NCI-H446 (cell line): ENCODE results near the gene PLEKHA6.
"Not testable (repeated sequence)": the region's sequence is repeated elsewhere in the genome, so short reads cannot be mapped to it uniquely, and the experiment has no call there.

Source experiments
- DNase-seq, 2 experiments: peaks; one replicate each; lab custom pipeline; 2025; lab: John Stamatoyannopoulos, UW

PLEKHA6 gene

DNA sequence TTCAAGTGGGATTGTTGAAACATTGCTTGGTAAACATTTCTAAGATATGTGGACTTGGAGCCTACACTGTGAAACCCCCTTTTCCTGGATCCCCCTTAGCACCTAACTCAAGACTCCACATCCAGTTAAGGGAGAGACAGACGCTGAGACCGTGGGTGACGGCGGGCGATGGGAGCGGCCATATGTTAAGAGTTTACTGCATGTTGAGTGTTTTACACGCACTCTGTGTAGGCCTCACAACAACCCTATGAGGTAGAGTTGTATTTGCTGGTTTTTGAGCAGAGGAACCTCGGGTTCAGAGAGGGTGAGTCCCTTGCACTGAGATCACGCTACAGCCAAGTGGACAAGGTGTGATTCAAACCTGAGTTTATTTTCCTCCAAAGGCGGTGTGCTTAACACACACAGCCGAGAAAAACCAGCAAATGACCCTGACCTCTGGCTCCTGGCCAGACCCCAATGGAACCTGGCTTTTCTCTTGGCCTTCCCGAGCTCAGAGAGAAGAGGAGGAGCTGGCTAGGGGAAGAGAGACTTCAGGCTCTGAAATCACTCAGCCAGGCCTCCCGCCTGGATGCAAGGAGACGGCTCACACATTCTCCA is 99.0 kb downstream of the PLEKHA6 start:
- DNase-seq, result no peak

DNA sequence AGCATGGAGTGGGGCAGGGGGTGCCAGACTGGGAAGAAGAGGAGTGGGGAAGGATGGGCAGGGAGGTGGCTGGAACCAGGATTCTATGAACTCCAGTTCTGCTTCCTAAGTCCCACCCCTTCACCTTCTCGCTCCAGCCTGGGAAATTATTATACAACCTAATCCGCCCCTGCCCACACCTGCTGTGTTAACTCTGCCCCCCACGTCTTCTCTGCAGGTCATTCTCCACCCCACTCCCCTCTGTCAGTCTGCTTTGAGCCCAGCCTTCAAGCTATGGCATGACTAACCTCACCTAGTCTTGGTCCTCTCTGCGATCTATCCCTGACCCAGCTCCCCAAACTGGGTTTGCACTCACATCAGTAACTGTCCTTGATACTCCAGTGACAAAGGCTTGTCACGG is 99.9 kb downstream of the PLEKHA6 start:
- DNase-seq, result no peak

DNA sequence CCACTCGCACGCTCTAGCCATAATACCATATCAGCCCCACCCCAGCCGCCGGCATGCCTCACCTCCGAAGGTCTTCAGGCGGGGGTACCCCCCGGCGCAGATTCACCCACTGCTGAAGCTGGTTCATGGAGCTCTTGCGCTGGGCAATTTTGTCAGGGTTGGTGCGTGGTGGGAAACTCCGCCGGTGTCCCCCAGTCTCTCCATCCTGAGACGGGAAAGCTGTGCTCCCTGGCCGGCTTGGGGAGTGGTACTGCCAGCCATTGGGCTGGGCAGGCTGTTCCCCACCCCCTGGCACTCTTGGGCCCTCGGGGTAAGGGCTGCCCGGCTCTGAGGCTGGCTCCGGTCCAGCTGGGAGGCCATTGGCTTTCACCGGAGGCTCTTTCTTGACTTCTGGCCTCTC is 100.5 kb downstream of the PLEKHA6 start:
- no peak for DNase-seq

DNA sequence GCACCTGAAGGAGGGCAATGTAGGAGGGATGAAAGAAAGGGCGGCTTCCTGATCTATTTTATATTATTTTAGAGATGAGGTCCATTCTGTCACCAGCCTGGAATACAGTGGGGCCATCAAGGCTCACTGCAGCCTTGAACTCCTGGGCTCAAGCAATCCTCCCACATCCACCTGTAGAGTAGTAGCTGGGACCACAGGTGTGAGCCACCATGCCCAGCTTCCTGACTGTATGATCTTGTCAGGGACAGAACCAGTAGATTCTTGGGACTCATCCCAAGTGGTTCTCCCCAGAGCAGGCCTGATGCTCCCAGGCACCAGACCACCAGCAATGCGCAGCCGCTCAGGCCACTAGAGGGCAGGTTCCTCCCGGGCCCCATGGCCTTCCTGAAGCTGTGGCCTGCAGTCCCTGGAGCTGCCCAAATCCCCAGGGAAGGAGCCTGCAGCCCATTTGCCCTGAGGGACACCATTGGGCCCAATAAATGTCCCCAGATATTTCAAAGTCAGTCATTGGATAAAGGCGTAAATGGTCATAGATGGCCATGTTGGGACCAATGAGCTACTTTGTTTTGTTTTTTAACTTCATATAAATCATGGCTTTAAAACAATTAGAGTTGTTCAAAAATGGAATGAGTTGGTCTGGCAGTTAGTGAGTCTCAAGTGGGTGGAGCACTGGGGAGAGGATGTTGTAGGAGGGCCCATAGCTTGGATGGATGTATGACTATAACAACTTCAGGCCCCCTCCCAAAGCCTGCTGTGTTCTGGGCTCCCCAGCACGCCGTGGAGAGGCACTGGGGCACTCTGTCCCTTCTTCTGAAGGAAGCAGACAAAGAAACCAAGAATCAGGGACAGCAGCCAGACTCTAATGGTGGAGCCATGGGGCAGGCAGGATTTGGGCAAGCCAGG is 101.3 kb downstream of the PLEKHA6 start:
- DNase-seq, result peak in 1 of 2 experiments; percentile 55

DNA sequence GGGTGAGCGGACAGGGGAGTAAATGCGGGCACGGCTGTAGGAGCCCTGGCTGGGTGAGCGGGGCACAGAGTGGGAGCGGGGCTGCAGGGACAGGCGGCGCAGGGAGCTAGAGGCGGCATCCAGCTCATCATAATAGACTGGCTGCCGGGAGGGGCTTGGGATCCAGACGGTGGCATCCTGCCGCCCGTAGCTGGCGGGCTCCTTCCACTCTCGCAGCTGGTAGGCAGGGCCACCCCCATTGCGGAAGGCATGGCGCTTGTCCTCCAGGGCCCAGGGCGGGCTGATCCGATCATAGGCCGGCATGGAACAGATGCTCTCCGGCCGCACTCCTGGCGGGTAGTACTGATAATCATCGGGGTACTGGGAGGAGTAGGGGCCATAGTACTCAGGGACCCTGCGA is 102.3 kb downstream of the PLEKHA6 start:
- no peak for DNase-seq

DNA sequence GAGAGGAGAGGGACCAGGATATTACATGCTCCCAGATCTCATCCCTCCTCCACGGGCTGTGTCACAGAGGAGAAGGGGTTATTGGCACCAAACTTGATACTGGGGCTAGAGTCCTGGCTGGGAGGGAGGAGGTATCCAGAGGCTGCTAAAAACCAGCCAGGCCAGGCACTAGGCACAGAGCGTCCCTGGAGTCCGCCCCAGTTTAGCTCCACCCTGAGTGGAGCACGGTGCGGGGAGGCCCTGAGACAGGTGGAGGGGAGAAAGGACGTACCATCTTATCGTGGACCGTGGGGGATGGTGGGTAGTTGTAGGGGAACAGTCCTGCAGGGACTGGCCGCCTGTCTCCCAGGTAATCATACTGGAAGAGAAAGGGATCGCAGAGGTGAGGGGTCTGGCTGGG is 103.2 kb downstream of the PLEKHA6 start:
- DNase-seq, result no peak

DNA sequence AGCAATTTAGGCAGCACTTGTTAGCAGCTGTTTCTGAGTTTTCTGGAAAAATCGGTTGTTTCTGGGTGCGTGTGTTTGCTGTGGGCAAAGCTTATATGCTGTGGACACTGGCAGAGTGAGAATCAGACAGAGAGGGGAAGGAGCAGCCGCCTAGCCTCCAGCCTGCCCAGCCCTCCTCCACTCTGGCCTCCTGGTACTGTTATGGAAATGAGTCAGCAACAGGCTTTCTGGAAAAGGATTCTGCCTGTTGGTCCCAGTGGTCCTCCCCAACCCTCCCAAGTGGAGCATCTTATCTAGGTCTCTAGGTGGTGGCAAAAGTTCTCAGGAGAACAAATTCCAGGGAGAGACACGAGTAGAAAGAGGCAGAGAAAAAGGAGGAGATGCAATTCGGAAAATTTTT is 103.8 kb downstream of the PLEKHA6 start:
- DNase-seq, result no peak

DNA sequence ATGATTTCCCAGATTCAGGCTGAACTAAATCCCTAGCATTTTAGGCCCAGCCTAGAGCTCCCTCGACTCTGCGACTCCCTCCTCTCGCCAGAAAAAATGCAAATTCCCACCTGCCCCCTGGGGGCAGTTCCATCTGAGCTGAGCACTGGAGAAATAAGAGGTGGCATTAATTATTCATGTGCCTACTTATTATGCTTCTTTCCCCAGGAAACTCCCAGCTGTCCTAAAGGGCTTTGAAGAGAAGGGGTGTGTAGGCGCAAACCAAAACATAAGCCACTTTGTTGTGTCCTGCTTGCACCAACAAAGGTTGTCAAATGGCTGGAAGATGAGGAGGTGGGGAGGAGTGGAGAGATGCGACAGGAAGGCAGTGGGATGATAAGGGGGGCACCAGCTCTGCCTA is 104.5 kb downstream of the PLEKHA6 start:
- peak in 1 of 2 experiments; percentile 20 for DNase-seq

DNA sequence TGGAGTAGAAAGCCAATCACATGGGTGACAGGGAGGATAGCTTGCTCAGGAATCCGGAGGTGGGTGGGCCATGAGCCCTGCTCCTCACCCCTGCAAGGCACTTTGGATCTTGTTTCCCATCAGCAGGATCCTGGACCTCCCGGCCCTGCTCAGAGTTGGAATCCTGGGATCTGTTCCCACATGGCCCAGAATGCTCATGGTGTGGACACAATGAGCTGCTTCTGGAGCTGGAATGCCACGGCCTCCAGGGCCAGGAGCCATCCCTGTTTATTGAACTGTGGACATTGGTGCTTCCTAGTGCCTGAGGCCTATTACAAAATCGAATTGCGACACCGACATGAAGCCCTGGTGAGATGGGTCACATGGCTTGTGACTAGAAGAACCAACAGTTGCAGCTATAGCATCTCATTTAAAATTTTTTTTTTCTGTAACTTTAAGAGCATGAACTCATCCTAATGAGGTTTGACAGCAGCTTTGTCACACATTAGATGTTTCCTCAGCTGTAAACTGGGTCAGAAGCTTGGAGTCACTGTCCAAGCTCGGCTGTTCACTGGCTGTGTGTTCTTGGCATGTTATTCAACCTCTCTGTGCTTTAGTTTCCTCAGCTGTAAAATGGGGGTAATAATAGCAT is 105.6 kb downstream of the PLEKHA6 start:
- DNase-seq, result no peak

DNA sequence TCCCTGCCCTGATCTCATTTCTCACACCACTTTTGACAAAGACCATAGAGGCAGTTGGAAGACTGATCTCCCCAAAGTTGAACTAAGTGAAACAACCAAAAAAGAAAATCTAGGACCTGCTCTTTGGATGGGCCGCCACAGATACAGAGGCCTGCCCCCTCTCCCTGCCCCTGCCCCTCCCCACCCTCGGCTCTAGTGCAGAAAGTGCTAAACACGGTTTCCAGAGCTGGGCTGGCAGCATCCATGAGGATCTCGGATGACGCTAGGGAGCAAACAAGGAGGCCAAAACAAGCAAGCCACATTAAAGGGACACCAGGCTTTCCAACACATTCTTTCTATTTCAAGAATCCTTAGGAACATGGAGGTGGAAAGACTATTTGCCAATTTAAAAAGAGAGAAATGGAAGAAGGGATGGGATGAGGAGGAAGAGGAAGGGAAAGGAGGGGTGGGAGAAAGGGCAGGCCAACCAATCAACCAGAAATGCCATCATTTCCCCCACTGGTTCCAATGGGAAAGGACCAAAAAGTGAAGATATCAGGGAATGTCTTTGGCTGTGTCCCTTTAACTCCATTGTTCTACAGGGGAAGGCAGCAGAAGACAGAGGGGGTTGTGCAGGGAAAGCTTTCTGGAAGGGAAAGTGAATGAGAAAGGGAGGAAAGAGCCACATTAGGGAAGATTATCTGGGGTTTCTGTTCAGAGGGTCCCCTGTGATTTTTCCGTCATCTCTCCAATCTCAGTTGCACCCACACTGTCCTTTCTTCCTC is 107.6 kb downstream of the PLEKHA6 start:
- DNase-seq, result no peak

DNA sequence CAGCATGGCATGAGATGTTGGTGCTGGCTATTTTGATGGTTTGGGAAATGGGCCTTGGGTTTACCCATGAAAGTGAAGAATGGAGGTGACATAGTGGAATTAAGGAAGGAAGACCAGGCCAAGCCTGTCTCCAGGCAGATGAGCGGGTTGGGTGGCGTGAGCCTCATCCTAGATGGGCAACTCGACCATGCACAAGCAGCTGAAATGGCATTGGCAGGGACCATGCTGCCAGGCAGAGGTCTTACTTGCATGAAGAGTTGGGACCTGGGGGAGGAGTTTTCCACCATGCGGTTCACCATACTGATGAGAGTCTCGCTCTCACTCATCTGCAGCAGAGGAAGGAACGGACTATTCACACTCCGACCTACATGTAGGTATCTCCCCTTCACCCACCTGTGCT is 108.4 kb downstream of the PLEKHA6 start:
- no peak for DNase-seq

DNA sequence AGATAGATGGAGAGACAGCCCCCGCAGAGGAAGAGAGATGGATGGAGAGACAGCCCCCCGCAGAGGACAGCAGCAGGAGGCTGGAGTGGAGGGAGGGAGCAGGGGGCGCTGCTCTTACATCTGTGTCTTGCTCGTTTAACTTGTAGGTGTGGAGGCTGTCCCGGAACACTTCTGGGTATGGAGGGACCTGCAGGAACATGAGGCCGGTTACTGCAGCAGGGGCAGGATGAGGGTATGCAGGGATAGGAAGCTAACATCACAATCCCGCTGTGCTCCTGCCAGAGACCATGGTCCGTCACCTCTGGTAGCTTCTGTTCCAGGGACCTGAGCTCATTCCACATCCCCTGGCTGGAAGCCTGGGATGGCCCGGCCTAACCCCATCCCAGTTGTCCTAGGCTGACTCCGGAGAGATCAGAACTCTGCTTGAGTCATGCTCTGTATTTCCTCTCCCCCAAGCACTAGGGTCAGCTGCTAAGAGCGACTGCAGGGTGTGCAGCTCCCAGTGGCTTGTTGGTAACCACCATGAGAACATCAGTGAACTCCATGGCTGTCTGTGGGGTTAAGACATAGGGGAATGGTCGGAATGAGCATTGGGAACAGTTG is 109.2 kb downstream of the PLEKHA6 start:
- no peak for DNase-seq

DNA sequence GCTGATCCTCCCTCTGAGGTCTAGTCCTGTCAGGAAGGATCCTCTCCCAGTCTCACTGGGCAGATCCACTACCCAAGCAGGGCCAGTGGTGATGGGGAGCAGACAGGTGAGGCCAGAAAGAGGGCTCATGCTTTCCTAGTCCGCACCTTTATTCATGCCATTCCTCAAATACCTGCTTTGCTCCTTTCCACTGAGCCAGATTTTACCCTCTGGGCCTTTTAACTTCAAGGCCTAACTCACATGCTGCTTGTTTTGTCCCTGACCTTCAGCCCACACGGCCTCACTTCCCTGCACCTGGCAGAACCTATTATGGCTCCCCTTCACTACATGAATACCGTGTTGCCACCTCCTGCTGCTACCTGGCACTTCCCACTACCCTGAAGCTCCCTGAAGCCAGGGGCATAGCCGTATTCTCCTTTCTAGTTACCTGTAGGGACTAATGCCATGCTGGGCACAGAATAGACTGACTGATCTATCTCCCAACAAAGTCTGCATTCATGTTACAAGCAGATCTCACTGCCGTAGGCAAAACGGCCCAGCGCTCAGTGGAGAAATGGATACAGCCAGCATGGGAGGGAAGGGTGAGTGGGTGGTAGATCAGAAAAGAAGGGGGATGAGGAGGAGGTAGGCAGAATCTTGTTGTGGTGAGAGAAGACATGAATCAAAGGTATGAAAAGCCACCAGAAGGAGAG is 109.8 kb downstream of the PLEKHA6 start:
- DNase-seq, result no peak

DNA sequence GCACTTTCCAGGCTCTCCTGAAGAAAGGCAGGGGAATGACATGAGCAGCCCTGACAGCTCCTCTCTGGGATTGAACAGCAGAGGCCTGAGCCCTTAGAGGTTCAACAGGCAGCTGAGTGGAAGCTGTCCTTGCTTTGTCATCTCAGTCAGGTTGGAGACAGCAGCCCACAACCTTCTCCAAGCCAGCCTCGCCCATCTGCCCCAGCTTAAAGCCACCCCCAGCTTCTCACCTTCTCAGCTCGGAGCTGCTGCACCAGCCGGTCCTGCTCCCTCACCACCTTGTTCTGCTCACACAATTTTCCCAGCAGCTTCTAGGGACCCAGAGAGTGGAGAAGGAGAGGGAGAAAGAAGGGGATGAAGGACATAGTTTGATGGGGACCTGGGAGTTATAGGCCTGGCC is 110.8 kb downstream of the PLEKHA6 start:
- no peak for DNase-seq

DNA sequence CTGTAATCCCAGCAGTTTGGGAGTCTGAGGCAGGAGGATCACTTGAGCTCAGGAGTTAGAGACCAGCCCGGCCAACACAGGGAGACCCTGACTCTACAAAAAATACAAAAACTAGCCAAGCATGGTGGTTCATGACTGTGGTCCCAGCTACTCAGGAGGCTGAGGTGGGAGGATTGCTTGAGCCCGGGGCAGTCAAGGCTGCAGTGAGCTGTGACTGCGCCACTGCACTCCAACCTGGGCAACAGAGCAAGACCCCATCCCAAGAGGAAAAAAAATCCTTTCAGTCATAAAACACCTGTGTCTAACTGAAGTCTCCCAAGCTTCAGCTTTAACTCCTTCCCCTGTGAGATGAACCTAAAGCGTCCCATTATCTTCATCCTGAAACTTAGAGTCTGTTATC is 112.9 kb downstream of the PLEKHA6 start:
- no peak for DNase-seq

DNA sequence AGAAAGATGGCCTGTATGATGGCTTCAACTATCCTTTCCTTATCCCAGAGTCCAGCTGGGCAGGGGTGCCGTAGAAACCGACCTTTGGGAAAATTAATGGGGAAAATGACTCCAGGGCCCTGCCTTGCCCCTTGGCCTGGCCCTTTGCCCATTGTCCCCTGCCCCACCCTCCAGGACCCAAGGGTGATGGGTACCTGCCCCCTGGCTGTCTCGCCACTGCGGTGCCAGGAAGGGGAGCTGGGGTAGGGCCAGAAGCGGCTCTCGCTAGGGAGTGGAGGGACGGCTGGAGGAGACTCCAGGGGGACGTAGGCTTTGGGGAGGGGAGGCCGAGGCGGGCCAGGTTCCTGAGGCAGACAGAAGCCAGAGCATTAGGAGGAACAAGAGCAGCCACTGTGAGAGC is 116.8 kb downstream of the PLEKHA6 start:
- no peak for DNase-seq

DNA sequence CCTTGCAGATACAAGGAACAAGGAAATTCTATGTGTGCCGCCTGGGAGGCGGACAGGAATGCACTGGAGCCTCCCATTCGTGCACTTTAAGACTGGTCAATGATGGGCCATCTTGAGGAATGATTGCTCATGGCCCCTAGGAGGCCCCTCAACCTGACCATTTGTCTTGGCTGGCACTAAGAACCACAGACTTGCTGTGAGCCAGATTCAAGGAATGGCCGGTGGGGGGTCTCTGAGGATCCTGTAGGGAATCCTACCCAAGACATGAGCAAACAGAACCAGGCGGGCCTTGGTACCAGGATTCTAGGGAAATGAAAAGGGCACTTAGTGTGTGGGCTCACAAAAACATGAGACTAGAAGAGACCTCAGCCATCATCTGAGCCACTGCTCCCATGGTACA is 117.8 kb downstream of the PLEKHA6 start:
- no peak for DNase-seq

DNA sequence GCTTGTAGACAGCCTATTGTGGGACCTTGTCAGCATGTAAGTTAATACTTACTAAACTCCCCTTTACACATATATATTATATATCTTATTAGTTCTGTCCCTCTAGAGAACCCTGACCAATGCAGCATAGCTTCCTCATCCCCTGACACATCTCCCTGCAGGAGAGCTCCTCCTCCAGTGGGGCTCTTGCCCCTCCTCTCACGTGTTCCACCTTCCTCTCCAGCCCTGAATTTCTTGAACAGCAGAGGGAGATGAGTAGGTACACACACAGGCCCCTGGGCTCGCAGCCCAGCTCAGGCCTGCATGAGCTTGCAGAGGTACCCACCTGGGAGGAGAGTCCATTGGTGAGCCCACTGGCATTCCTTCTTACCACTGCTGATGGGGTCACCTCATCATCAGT is 118.7 kb downstream of the PLEKHA6 start:
- DNase-seq, result no peak

DNA sequence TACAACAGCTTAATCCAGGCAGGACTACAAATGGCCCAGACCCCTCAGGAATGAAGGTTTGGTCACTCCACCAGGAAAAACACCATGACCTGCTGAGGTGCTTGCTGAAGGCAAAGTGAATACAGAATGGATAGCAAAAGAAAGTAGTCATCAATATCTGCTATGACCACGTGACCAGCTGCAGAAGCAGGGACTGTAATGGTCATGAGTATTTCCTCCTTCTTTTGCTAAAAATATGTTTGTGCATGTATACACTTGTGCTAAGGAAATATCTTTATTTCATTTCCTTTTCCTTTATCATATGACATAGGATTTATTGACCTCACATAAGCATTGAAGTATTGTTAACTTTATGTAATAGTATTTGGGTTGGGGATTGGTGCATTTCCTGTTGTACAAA is 119.5 kb downstream of the PLEKHA6 start:
- no peak for DNase-seq

DNA sequence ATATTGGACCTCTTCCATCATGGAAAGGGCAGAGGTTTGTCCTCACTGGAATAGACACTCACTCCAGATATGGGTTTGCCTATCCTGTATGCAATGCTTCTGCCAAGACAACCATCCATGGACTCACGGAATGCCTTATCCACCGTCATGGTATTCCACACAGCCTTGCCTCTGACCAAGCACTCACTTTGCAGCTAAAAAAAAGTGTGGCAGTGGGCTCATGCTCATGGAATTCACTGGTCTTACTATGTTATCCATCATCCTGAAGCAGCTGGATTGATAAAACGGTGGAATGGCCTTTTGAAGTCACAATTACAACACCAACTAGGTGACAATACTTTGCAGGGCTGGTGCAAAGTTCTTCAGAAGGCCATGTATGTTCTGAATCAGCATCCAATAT is 120.3 kb downstream of the PLEKHA6 start:
- DNase-seq, result not testable (repeated sequence)

DNA sequence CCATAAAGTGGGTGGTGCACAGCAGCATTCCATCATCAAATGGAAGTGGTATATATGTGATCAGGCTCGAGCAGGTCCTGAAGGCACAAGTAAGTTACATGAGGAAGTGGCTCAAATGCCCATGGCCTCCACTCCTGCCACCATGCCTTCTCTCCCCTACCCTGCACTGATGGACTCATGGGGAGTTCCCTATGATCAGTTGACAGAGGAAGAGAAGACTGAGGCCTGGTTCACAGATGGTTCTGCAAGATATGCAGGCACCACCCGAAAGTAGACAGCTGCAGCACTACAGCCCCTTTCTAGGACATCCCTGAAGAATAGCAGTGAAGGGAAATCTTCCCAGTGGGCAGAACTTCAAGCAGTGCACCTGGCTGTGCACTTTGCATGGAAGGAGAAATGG is 121.2 kb downstream of the PLEKHA6 start:
- DNase-seq, result not testable (repeated sequence)
